Tibial artery (tissue), 4 donors: ENCODE measurements around the gene ACYP1.

Experiments used
- DNase-seq, 2 donors: peaks; one replicate each; pipeline ENCODE4 v3.0.0-alpha.2; 2019
- H3K27ac ChIP-seq, 2 donors: fragments of 200-600 bp; sonication (generic) in 1 of 2; 1 replicate in 1 of 2; 2 replicates in 1 of 2; pipeline ENCODE4 v1.5.1; 2018 to 2019; ENCODE audit warnings: mild to moderate bottlenecking in 1 of 2
- H3K27me3 ChIP-seq, 2 donors: fragments of 200-600 bp; sonication (generic) in 1 of 2; one replicate each; pipeline versions ENCODE4 v1.5.1 to v1.6.0; 2016 to 2019
- H3K36me3 ChIP-seq, 3 donors: fragments of 200-600 bp; sonication (generic) in 2 of 3; one replicate each; pipeline ENCODE4 v1.5.1; 2016 to 2019; ENCODE audit warnings: mild to moderate bottlenecking in 2 of 3
- H3K4me1 ChIP-seq, 4 donors: fragments of 200-600 bp; sonication (generic) in 2 of 4; 1 replicate in 3 of 4; 2 replicates in 1 of 4; pipeline ENCODE4 v1.5.1; 2016 to 2019
- H3K4me3 ChIP-seq, 2 donors: fragments of 200-600 bp; sonication (generic) in 1 of 2; 1 replicate in 1 of 2; 2 replicates in 1 of 2; pipeline ENCODE4 v1.5.1; 2018 to 2019; ENCODE audit warnings: mild to moderate bottlenecking in 2 of 2
- H3K9me3 ChIP-seq, 3 donors: fragments of 200-600 bp; sonication (generic) in 1 of 3; one replicate each; pipeline ENCODE4 v1.5.1; 2016 to 2019
- intact Hi-C: fragments of 100-400 bp; cut with DNase I; formaldehyde crosslinking; loops from one replicate; pipeline ENCODE4 v1.15.0; 2023; ENCODE audit warnings: low total_unique reads
- TF ChIP-seq, protein P1 (sequence below), 2 experiments: fragments of 200-600 bp in 1 of 2; fragments of 450-650 bp in 1 of 2; IDR thresholded peaks; one replicate each; pipeline ENCODE4 v1.5.1; 2017 to 2019; ENCODE audit warnings: antibody characterized with exemption in 2 of 2, mild to moderate bottlenecking in 1 of 2, moderate library complexity in 1 of 2

The ACYP1 gene

DNA sequence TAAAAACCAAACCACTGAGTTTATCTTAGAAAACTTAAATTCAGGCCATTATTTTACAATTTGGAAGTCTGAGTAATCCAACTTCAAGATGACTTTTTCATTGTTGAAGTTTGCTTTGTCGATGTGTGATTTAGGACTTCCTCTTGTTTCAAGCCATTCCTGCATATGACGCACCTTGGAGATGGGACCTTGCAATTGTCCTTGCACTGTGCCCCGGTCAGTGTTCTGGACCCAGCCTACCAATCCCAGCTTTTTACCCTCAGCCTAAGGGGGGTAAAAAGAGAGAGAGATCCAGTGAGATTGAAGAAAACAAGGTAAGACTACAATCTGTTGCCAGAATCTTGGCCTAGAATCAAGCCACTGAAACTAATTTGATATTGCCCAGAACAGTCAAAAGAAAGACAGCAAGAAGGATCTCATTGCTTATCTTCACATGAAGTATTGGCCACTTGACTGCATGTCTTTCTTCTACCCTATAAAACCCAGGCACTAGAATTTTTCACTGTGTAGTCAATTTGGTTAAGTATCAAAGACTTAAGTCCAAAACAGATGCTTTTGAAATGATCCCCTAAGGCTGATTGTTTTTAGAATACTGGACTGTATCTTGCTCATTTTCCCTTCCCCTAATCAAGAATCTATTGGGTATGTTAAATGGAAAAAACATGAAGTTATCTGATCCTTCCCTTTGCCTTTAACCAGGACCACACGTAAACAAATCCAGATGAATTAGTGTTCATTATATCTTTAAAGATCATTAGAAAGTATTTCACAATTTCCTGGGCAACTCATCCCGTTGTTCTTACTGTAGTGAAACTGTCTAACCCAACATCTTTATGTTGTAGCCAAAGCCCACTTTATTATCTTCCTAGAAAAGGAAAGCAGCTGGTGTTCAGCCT, 10.2 kb downstream of the ACYP1 start:
- no peak overlapping the region for H3K4me3 ChIP-seq
- no peak overlapping the region for H3K27ac ChIP-seq
- TF ChIP-seq, protein P1, sequence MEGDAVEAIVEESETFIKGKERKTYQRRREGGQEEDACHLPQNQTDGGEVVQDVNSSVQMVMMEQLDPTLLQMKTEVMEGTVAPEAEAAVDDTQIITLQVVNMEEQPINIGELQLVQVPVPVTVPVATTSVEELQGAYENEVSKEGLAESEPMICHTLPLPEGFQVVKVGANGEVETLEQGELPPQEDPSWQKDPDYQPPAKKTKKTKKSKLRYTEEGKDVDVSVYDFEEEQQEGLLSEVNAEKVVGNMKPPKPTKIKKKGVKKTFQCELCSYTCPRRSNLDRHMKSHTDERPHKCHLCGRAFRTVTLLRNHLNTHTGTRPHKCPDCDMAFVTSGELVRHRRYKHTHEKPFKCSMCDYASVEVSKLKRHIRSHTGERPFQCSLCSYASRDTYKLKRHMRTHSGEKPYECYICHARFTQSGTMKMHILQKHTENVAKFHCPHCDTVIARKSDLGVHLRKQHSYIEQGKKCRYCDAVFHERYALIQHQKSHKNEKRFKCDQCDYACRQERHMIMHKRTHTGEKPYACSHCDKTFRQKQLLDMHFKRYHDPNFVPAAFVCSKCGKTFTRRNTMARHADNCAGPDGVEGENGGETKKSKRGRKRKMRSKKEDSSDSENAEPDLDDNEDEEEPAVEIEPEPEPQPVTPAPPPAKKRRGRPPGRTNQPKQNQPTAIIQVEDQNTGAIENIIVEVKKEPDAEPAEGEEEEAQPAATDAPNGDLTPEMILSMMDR (IDR thresholded peaks at IDR 0.05), result no peak
- intact Hi-C loops, result no loop called here
- H3K4me1 ChIP-seq, result peaks cover 0 to 29% (median 16%) of the 10 kb centered on the region in 4 donors
- no peaks in the 10 kb centered on the region for H3K9me3 ChIP-seq
- H3K36me3 ChIP-seq, result no peaks in the 10 kb centered on the region
- no peaks in the 10 kb centered on the region for H3K27me3 ChIP-seq
- no peak for DNase-seq

DNA sequence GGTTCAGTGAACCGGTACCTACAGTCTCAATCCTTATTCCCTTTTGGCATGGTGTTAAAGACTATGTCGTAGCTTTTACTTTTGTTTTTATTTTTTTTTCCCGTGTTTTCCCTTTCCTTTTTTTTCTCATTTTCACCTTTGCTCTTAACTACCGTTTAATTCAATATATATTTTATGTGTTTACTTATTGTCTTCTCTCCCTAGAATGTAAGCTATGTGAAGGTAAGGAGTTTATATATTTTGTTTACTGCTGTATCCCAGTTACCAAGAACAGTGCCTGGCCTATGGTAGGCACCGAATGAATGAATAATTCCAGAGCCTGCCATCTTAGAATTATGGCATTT, 12.3 kb downstream of the ACYP1 start:
- Histone ChIP-seq H3K27me3 (no peaks in the 10 kb centered on the region), H3K4me1 (peaks cover 0 to 38% (median 18%) of the 10 kb centered on the region in 4 donors), H3K27ac (peak overlapping the region; percentile 87 to 96), H3K4me3 (peak overlapping the region; percentile 56 to 68), H3K9me3 (no peaks in the 10 kb centered on the region), H3K36me3 (no peaks in the 10 kb centered on the region)
- TF ChIP-seq, protein P1 (IDR thresholded peaks at IDR 0.05), result no peak
- DNase-seq, result no peak
- intact Hi-C loops, result no loop called here

DNA sequence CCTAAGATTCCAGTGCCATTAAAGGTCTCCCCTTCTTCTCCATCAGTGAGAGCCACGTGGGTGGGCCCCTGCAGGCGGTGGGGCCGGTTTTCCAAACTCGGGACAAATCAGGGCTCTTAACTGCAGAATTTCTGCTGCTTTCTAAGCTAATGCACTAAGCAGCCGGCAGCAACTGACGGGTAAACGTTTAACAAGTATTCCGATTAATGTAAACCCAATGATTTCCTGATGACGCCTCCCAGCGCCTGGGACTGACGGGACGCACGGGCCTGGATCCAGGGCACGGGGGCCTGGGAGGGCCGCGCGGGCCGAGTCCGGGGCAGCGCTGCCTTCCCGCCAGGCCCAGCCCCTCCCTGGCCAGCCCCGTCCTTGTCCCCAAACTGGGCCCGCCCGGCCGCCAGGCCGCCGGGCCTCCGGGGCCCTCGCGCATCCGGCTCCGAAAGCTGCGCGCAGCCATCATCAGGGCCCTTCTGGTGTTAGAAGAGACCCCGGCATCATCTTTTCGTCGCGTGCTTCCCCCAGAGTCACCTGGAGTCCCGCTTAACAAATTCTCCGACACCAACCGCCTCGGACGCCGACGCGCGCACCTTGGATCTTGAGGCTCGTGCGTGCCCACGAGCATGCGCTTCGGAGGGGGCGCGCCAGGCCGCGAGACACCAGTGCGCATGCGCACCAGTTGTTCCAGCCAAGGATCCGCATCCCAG, 12.8 kb downstream of the ACYP1 start, which contains the start of gene MLH3:
TSS of gene MLH3 (minus strand) at position 616 of the 704 bp plus-strand sequence. CDS start 1,812 bp downstream, outside the sequence.
- peak; percentile 74 to 89 for DNase-seq
- Histone ChIP-seq H3K4me1 (peaks cover 0 to 38% (median 18%) of the 10 kb centered on the region in 4 donors), H3K4me3 (peak within 1 kb of the TSS; percentile 56 to 68), H3K36me3 (no peaks in the 10 kb centered on the region), H3K27me3 (no peaks in the 10 kb centered on the region), H3K27ac (peak within 1 kb of the TSS; percentile 87 to 96), H3K9me3 (no peaks in the 10 kb centered on the region)
- intact Hi-C loops, result no loop called here
- TF ChIP-seq, protein P1 (IDR thresholded peaks at IDR 0.05), result no peak

DNA sequence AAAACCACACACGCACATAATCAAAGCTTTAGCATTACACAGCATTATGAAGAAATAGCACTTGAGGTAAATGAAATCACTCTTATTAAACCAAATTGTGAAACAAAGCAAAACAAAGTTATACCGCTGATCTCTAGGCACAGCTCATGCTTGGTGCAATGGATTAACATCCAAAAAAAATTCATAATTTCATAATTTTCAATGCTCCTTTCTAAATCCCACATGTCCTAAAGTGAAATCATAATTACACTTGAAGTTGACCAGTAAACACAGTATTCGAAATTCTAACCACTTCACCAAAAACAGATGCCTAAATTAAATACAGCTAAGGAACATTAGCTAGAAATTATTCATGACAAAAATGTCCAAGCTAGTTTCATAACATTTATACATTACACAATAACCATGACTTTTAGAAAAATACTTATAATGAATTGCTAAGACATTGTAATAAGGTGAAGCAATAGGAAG, 14.1 kb downstream of the ACYP1 start:
- intact Hi-C loops, result no loop called here
- H3K27me3 ChIP-seq, result no peaks in the 10 kb centered on the region
- H3K27ac ChIP-seq, result peak overlapping the region; percentile 45 to 96
- no peak for DNase-seq
- peak overlapping the region in 1 of 2 donors; percentile 4 for H3K4me3 ChIP-seq
- no peaks in the 10 kb centered on the region for H3K9me3 ChIP-seq
- peaks cover 0 to 51% (median 23%) of the 10 kb centered on the region in 4 donors for H3K4me1 ChIP-seq
- TF ChIP-seq, protein P1 (IDR thresholded peaks at IDR 0.05), result no peak
- H3K36me3 ChIP-seq, result no peaks in the 10 kb centered on the region

DNA sequence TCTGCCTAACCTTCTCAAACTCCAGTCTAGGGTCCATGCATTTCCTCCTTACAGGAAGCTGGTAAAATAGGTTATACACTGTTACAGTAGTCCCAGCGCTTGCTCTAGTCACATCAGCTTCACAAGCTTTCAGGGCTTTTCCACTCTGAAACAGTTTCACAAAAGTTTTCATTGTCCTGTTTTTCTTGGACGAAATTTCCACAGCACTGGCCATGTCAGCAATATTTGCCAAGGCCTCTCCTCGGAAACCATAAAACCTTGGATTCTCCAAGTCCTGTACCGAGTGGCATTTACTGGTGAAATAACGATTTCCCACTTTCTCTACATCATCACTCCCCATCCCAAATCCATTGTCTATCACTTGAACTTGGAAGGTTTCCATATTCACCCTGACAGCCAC, 14.7 kb downstream of the ACYP1 start:
- Histone ChIP-seq H3K4me1 (peaks cover 0 to 57% (median 29%) of the 10 kb centered on the region in 4 donors), H3K36me3 (no peaks in the 10 kb centered on the region), H3K9me3 (no peaks in the 10 kb centered on the region), H3K27me3 (no peaks in the 10 kb centered on the region), H3K4me3 (peak overlapping the region in 1 of 2 donors; percentile 4), H3K27ac (peak overlapping the region; percentile 45 to 96)
- peak in 1 of 2 donors; percentile 43 for DNase-seq
- TF ChIP-seq, protein P1 (IDR thresholded peaks at IDR 0.05), result no peak
- intact Hi-C loops, result no loop called here
